Mucosa of gallbladder (tissue), 1 donor: ENCODE measurements around the gene CNKSR3. TPM values are rescaled to one million over a fixed set of nuclear protein-coding genes. Genes with fewer than 3 reads are reported as not detected.

ENCODE experiments used
- DNase-seq: peaks from one replicate; pipeline ENCODE4 v3.0.0-alpha.2; 2020; ENCODE audit warnings: low spot score
- total RNA-seq: library from RNA; stranded (reverse); gene quantifications from one replicate; pipeline ENCODE4 v1.2.1, GENCODE V29; 2021
- donor health status: DM: no; HTN: no; CAD: no.

The CNKSR3 gene
- total RNA-seq, 1 donor from 2014 or later: 39.0 TPM

GRCh38 chr6:154383273-154383672, 127.2 kb downstream of the CNKSR3 start:
- DNase-seq: no peak

- DNase-seq: no peak
These were observed 127.7 kb downstream of the CNKSR3 start for GRCh38 chr6:154382740-154383139.

- no peak for DNase-seq
These were observed 128.9 kb downstream of the CNKSR3 start for GRCh38 chr6:154381548-154381947.

- DNase-seq: no peak
These were observed 129.7 kb downstream of the CNKSR3 start for GRCh38 chr6:154380741-154381140.

- no peak for DNase-seq
These were observed 130.9 kb downstream of the CNKSR3 start for GRCh38 chr6:154379585-154379984.

GRCh38 chr6:154378518-154378917, 132.0 kb downstream of the CNKSR3 start:
- DNase-seq: no peak

- no peak for DNase-seq
These were observed 132.8 kb downstream of the CNKSR3 start for GRCh38 chr6:154377726-154378125.

GRCh38 chr6:154373971-154374370, 136.5 kb downstream of the CNKSR3 start:
- no peak for DNase-seq

GRCh38 chr6:154371281-154371680, 139.2 kb downstream of the CNKSR3 start:
- DNase-seq: no peak

GRCh38 chr6:154370545-154370944, 139.9 kb downstream of the CNKSR3 start:
- DNase-seq: peak; percentile 12

GRCh38 chr6:154367839-154368695, 142.4 kb downstream of the CNKSR3 start:
- no peak for DNase-seq

GRCh38 chr6:154367336-154367735, 143.1 kb downstream of the CNKSR3 start:
- no peak for DNase-seq

GRCh38 chr6:154363821-154364220, 146.7 kb downstream of the CNKSR3 start:
- DNase-seq: no peak

GRCh38 chr6:154361476-154361875, 149.0 kb downstream of the CNKSR3 start:
- no peak for DNase-seq

- DNase-seq: no peak
These were observed 150.0 kb downstream of the CNKSR3 start for GRCh38 chr6:154360476-154360875.

GRCh38 chr6:154359679-154360078, 150.8 kb downstream of the CNKSR3 start:
- DNase-seq: no peak

GRCh38 chr6:154359161-154359574, 151.3 kb downstream of the CNKSR3 start:
- no peak for DNase-seq

- no peak for DNase-seq
These were observed 152.4 kb downstream of the CNKSR3 start for GRCh38 chr6:154358019-154358545.

- DNase-seq: no peak
These were observed 153.8 kb downstream of the CNKSR3 start, which contains the start of gene IPCEF1 for GRCh38 chr6:154356690-154357089. Gene IPCEF1 (minus strand): TSS chr6:154356803. CDS start chr6:154265947, 90,856 bp downstream.

GRCh38 chr6:154356113-154356512, 154.4 kb downstream of the CNKSR3 start:
- no peak for DNase-seq

GRCh38 chr6:154354265-154354777, 156.2 kb downstream of the CNKSR3 start:
- no peak for DNase-seq

GRCh38 chr6:154353626-154354025, 156.9 kb downstream of the CNKSR3 start:
- DNase-seq: no peak
